Germinal center (tissue), 1 donor: ENCODE data around the gene ZFYVE26.

Source experiments
- DNase-seq: peaks from one replicate; pipeline ENCODE4 v3.0.0; 2012; ENCODE audit warnings: mixed read lengths, low spot score

Gene ZFYVE26

GRCh38 chr14:67815573-67816225 is 691 bp downstream of the ZFYVE26 start:
- DNase-seq, result no peak

- DNase-seq, result no peak
Measured at GRCh38 chr14:67814821-67815220, 1.6 kb downstream of the ZFYVE26 start.

- no peak for DNase-seq
Measured at GRCh38 chr14:67806246-67806645, 10.1 kb downstream of the ZFYVE26 start.

GRCh38 chr14:67800743-67801142 is 15.6 kb downstream of the ZFYVE26 start:
- no peak for DNase-seq

- no peak for DNase-seq
Measured at GRCh38 chr14:67798731-67799130, 17.7 kb downstream of the ZFYVE26 start.

- no peak for DNase-seq
Measured at GRCh38 chr14:67787673-67788072, 28.7 kb downstream of the ZFYVE26 start.

GRCh38 chr14:67785270-67786109 is 30.9 kb downstream of the ZFYVE26 start:
- DNase-seq, result no peak

- DNase-seq, result no peak
Measured at GRCh38 chr14:67784244-67784823, 32.1 kb downstream of the ZFYVE26 start.

- DNase-seq, result no peak
Measured at GRCh38 chr14:67782090-67782489, 34.3 kb downstream of the ZFYVE26 start.

- DNase-seq, result no peak
Measured at GRCh38 chr14:67778792-67779191, 37.6 kb downstream of the ZFYVE26 start.

- no peak for DNase-seq
Measured at GRCh38 chr14:67776653-67777322, 39.6 kb downstream of the ZFYVE26 start.

- no peak for DNase-seq
Measured at GRCh38 chr14:67773844-67774377, 42.5 kb downstream of the ZFYVE26 start.

- no peak for DNase-seq
Measured at GRCh38 chr14:67768219-67768618, 48.2 kb downstream of the ZFYVE26 start.

- DNase-seq, result peak; percentile 42
Measured at GRCh38 chr14:67766035-67766680, 50.2 kb downstream of the ZFYVE26 start.

- no peak for DNase-seq
Measured at GRCh38 chr14:67765192-67765834, 51.1 kb downstream of the ZFYVE26 start.

GRCh38 chr14:67764496-67764895 is 51.9 kb downstream of the ZFYVE26 start:
- no peak for DNase-seq

GRCh38 chr14:67763158-67763822 is 53.1 kb downstream of the ZFYVE26 start:
- DNase-seq, result no peak

- no peak for DNase-seq
Measured at GRCh38 chr14:67762051-67762450, 54.3 kb downstream of the ZFYVE26 start.

- DNase-seq, result no peak
Measured at GRCh38 chr14:67759916-67760315, 56.5 kb downstream of the ZFYVE26 start.

GRCh38 chr14:67757175-67757574 is 59.2 kb downstream of the ZFYVE26 start:
- no peak for DNase-seq

GRCh38 chr14:67756496-67756895 is 59.9 kb downstream of the ZFYVE26 start:
- DNase-seq, result no peak
